ENCODE results near the gene PARP3.

DNA sequence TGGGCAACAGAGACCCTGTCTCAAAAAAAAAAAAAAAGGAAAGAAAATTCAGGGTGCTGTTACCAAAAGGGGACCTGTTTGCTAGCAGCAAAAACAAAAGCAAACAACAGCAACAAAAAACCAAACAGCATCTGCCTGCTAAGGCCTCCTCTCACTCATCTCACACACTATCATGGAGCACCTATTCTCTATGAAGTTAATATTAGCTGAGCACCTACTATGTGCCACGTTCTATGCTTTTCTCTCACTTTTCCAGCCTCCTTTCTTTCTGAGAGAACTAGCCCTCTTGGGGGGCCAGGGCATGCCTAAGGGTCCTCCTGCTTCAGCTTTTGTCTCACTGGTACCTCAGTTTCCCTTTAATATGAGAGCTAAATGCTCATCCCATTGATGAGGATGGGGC is 12.6 kb downstream of the PARP3 start:
- TF ChIP-seq SUZ12 (IDR thresholded peaks at IDR 0.05; ENCODE audit: unreplicated experiment) (no peak), ATF3 (IDR thresholded peaks at IDR 0.05; ENCODE audit: borderline replicate concordance, extremely low read depth, low read depth, low read length) (no peak), MEF2B (IDR thresholded peaks at IDR 0.05; ENCODE audit: partially characterized antibody, poor library complexity, severe bottlenecking) (no peak), CTCF (IDR thresholded peaks at IDR 0.05 in 2 of 3, conservative IDR thresholded peaks at IDR 0.05 in 1 of 3; ENCODE audit: control insufficient read depth in 2 of 3, extremely low read depth in 1 of 3, insufficient read depth in 1 of 3, low read depth in 3 of 3, low read length in 3 of 3) (no peak), EZH2 (IDR thresholded peaks at IDR 0.05; ENCODE audit: borderline replicate concordance, control insufficient read depth, low read depth, low read length) (no peak), IKZF1 (conservative IDR thresholded peaks at IDR 0.05) (no peak), MTA3 (IDR thresholded peaks at IDR 0.05; ENCODE audit: borderline replicate concordance, low read length) (no peak)
- TF ChIP-seq, protein P1, sequence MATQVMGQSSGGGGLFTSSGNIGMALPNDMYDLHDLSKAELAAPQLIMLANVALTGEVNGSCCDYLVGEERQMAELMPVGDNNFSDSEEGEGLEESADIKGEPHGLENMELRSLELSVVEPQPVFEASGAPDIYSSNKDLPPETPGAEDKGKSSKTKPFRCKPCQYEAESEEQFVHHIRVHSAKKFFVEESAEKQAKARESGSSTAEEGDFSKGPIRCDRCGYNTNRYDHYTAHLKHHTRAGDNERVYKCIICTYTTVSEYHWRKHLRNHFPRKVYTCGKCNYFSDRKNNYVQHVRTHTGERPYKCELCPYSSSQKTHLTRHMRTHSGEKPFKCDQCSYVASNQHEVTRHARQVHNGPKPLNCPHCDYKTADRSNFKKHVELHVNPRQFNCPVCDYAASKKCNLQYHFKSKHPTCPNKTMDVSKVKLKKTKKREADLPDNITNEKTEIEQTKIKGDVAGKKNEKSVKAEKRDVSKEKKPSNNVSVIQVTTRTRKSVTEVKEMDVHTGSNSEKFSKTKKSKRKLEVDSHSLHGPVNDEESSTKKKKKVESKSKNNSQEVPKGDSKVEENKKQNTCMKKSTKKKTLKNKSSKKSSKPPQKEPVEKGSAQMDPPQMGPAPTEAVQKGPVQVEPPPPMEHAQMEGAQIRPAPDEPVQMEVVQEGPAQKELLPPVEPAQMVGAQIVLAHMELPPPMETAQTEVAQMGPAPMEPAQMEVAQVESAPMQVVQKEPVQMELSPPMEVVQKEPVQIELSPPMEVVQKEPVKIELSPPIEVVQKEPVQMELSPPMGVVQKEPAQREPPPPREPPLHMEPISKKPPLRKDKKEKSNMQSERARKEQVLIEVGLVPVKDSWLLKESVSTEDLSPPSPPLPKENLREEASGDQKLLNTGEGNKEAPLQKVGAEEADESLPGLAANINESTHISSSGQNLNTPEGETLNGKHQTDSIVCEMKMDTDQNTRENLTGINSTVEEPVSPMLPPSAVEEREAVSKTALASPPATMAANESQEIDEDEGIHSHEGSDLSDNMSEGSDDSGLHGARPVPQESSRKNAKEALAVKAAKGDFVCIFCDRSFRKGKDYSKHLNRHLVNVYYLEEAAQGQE (IDR thresholded peaks at IDR 0.05; ENCODE audit: low read depth, low read length): no peak

All from GM12878 (cell line).